ENCODE measurements around the gene FAM83F. TPM values are rescaled to one million over a fixed set of nuclear protein-coding genes. Genes with fewer than 3 reads are reported as not detected.

The FAM83F gene
- total and polyA plus RNA-seq, 2 donors (not counting 1 experiment from before 2014, with no cell fraction given) = 0.10 TPM; not detected in 1

DNA sequence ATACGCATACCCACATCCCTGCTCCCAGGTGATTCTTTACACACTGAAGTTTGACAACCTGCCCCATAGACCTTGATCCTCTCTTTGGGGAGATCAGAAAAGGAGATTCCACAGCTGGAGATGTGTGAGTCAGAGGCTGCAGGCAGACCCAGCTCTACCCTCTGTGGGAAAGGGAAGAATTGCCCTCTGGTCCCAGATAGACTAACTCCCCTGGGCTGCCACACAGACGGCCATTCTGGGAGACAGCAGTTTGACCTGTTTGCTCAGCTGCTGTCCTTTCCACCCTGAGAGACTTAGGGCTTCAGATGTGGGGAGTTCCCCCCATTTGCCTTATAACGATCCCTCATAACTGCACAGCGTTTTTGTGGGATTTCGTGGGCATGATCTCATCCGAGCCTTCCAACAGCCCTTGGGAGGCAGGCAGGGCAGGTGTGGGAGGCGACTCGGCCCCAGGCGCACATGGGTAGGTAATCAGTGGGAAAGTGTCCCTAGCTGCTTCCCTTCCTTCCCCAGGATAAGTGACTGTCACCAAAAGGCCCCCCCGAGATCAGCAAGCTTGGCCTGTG, 14.1 kb downstream of the FAM83F start:
- no peak for ATAC-seq (ENCODE audit: low read depth)
- intact Hi-C loops (cut with micrococcal nuclease) = no loop called here
- H3K27ac ChIP-seq (ENCODE audit: low read length in 2 of 2) = no peak overlapping the region
- no peaks in the 10 kb centered on the region for H4K20me1 ChIP-seq (ENCODE audit: control insufficient read depth, insufficient read depth, low read length, poor library complexity, severe bottlenecking)
- Mint-ChIP-seq H3K4me1 (no peaks in the 10 kb centered on the region), H3K4me3 (no peak overlapping the region), H3K27me3 (peaks cover 53% of the 10 kb centered on the region), H3K9me3 (ENCODE audit: insufficient read depth) (no peaks in the 10 kb centered on the region), H3K27ac (no peak overlapping the region)
- no peaks in the 10 kb centered on the region for H3K79me2 ChIP-seq (ENCODE audit: control insufficient read depth, insufficient read depth, low read length)
- H3K9me3 ChIP-seq (ENCODE audit: control extremely low read depth in 1 of 3, control insufficient read depth in 2 of 3, insufficient read depth in 1 of 3, low read length in 2 of 3) = no peaks in the 10 kb centered on the region
- H3K4me2 ChIP-seq (replicated peaks; ENCODE audit: low read depth, low read length, poor library complexity, severe bottlenecking) = no peak overlapping the region
- TF ChIP-seq, protein P1, sequence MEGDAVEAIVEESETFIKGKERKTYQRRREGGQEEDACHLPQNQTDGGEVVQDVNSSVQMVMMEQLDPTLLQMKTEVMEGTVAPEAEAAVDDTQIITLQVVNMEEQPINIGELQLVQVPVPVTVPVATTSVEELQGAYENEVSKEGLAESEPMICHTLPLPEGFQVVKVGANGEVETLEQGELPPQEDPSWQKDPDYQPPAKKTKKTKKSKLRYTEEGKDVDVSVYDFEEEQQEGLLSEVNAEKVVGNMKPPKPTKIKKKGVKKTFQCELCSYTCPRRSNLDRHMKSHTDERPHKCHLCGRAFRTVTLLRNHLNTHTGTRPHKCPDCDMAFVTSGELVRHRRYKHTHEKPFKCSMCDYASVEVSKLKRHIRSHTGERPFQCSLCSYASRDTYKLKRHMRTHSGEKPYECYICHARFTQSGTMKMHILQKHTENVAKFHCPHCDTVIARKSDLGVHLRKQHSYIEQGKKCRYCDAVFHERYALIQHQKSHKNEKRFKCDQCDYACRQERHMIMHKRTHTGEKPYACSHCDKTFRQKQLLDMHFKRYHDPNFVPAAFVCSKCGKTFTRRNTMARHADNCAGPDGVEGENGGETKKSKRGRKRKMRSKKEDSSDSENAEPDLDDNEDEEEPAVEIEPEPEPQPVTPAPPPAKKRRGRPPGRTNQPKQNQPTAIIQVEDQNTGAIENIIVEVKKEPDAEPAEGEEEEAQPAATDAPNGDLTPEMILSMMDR (IDR thresholded peaks at IDR 0.05) = no peak
- no peak for TF ChIP-seq EZH2 (IDR thresholded peaks at IDR 0.05; ENCODE audit: borderline replicate concordance, insufficient read depth, low read depth, low read length, poor library complexity, severe bottlenecking)
- H3K27me3 ChIP-seq (replicated peaks in 1 of 4; ENCODE audit: control extremely low read depth in 1 of 4, control insufficient read depth in 3 of 4, insufficient read depth in 4 of 4, low read length in 3 of 4) = peaks cover 0 to 38% (median 8%) of the 10 kb centered on the region in 4 experiments
- ChIA-PET CTCF (interaction anchor here (0.8 to 1.8 kb wide), 2 partner anchors 16 to 460 kb away, joined by 3 to 10 read pairs; no protein-coding TSS in a partner anchor), POLR2A (no interaction called here)
- H3K9ac ChIP-seq (ENCODE audit: low read length) = no peak overlapping the region
- H3K4me3 ChIP-seq (ENCODE audit: control extremely low read depth in 1 of 5, extremely low read depth in 1 of 5, insufficient read depth in 1 of 5, low read depth in 2 of 5, low read length in 4 of 5) = no peak overlapping the region
- WGBS (ENCODE audit: insufficient coverage) = 82% methylated on average over 9 of the region's 10 CpGs
- no peak overlapping the region for H2AFZ ChIP-seq (ENCODE audit: insufficient read depth, low read depth, low read length, poor library complexity, severe bottlenecking)
- DNase-seq = no peak
- no peaks in the 10 kb centered on the region for H3K36me3 ChIP-seq (replicated peaks in 1 of 2; ENCODE audit: control extremely low read depth in 1 of 2, control insufficient read depth in 1 of 2, extremely low read depth in 1 of 2, insufficient read depth in 2 of 2, low read length in 1 of 2)
- H3K4me1 ChIP-seq (ENCODE audit: control insufficient read depth in 2 of 2, insufficient read depth in 2 of 2, low read length in 2 of 2) = no peaks in the 10 kb centered on the region

DNA sequence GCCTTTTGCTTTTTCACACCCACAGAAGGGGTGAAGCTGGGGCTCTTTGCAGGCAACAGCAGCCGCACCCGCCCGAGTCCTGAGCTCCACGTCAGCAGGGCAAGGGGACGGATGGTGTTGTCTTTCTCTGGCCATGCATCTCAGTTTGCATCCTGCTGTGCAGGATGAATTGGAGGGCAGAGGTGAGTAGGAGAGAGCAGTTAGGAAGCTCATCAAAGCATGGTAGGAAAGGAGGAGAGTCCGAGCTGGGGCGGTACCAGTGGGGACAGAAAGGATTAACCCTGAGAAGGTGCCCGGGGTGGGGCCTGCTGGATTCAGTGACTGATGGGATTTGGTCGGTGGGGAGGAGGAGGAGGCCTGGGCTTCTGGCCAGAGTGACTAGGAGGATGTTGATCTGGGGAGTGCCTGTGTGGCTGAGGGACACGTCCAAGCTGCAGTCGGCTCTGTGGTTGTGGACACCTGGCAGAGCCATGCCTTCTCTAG, 14.6 kb downstream of the FAM83F start:
- no peak overlapping the region for H3K4me2 ChIP-seq (replicated peaks; ENCODE audit: low read depth, low read length, poor library complexity, severe bottlenecking)
- ATAC-seq (ENCODE audit: low read depth) (no peak), DNase-seq (no peak)
- WGBS (ENCODE audit: insufficient coverage) = 43% methylated on average over 11 of the region's 11 CpGs
- Mint-ChIP-seq H3K27me3 (peaks cover 51% of the 10 kb centered on the region), H3K4me3 (no peak overlapping the region), H3K4me1 (no peaks in the 10 kb centered on the region), H3K27ac (no peak overlapping the region), H3K9me3 (ENCODE audit: insufficient read depth) (no peaks in the 10 kb centered on the region)
- H3K4me3 ChIP-seq (ENCODE audit: control extremely low read depth in 1 of 5, extremely low read depth in 1 of 5, insufficient read depth in 1 of 5, low read depth in 2 of 5, low read length in 4 of 5) = no peak overlapping the region
- intact Hi-C loops (cut with micrococcal nuclease) = no loop called here
- no peaks in the 10 kb centered on the region for H3K79me2 ChIP-seq (ENCODE audit: control insufficient read depth, insufficient read depth, low read length)
- peaks cover 0 to 38% (median 8%) of the 10 kb centered on the region in 4 experiments for H3K27me3 ChIP-seq (replicated peaks in 1 of 4; ENCODE audit: control extremely low read depth in 1 of 4, control insufficient read depth in 3 of 4, insufficient read depth in 4 of 4, low read length in 3 of 4)
- no peaks in the 10 kb centered on the region for H3K36me3 ChIP-seq (replicated peaks in 1 of 2; ENCODE audit: control extremely low read depth in 1 of 2, control insufficient read depth in 1 of 2, extremely low read depth in 1 of 2, insufficient read depth in 2 of 2, low read length in 1 of 2)
- CTCF ChIA-PET = interaction anchor here (0.8 to 1.1 kb wide), 2 partner anchors 8 to 461 kb away, joined by 3 read pairs; no protein-coding TSS in a partner anchor
- no peaks in the 10 kb centered on the region for H3K4me1 ChIP-seq (ENCODE audit: control insufficient read depth in 2 of 2, insufficient read depth in 2 of 2, low read length in 2 of 2)
- POLR2A ChIA-PET = no interaction called here
- H3K27ac ChIP-seq (ENCODE audit: low read length in 2 of 2) = no peak overlapping the region
- TF ChIP-seq, protein P1 (IDR thresholded peaks at IDR 0.05) = no peak
- TF ChIP-seq EZH2 (IDR thresholded peaks at IDR 0.05; ENCODE audit: borderline replicate concordance, insufficient read depth, low read depth, low read length, poor library complexity, severe bottlenecking) = no peak
- no peak overlapping the region for H3K9ac ChIP-seq (ENCODE audit: low read length)
- no peak overlapping the region for H2AFZ ChIP-seq (ENCODE audit: insufficient read depth, low read depth, low read length, poor library complexity, severe bottlenecking)
- H3K9me3 ChIP-seq (ENCODE audit: control extremely low read depth in 1 of 3, control insufficient read depth in 2 of 3, insufficient read depth in 1 of 3, low read length in 2 of 3) = no peaks in the 10 kb centered on the region
- no peaks in the 10 kb centered on the region for H4K20me1 ChIP-seq (ENCODE audit: control insufficient read depth, insufficient read depth, low read length, poor library complexity, severe bottlenecking)
